Measurements from ENCODE around the gene EPHX1.

GRCh38 chr1:225838793-225839192 is 28.9 kb downstream of the EPHX1 start:
- TF ChIP-seq EZH2 (IDR thresholded peaks at IDR 0.05; ENCODE audit: insufficient read depth, poor library complexity, severe bottlenecking) (no peak), EZH2phosphoT487 (IDR thresholded peaks at IDR 0.05; ENCODE audit: insufficient read depth, low read depth) (no peak)
